ENCODE measurements around the gene BRWD1.

BRWD1 gene

DNA sequence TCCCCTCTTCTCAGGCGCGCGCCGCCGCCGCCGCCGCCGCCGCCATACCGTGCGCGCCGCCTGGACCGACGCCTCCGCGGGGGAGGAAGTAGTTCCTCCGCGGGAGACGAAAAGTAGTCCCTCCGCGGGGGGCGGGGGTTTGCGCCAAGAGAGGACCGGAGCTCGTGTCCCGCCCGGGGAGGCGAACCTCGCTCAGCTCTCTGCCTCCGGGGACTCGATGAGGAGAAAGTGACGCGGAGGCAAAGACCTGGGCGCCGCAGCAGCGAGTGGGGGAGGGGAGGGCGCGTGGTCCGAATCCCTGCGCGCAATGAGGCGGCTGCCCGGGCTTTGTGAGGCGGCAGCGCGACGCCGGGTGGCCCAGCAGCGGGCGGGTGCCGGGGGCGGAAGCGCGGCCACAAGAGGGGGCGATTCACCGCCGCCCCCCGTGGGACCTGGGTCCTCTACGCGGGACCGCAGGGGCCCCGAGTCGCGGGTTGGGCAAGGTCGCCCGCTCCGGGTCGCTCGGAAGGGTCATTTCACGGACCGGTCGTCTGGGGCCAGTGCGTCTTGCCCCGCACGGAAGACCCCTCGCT, at the start of gene BRWD1:
BRWD1 (minus strand) TSS at position 62 of the 572 bp plus-strand sequence. CDS start 141 bp downstream, outside the sequence.
- Mint-ChIP-seq H3K4me3 (peak within 1 kb of the TSS; percentile 92), H3K4me1 (ENCODE audit: low read depth) (peaks cover 54% of the 10 kb centered on the region), H3K27me3 (no peaks in the 10 kb centered on the region), H3K27ac (peak within 1 kb of the TSS; percentile 96), H3K9me3 (no peaks in the 10 kb centered on the region), H3K36me3 (ENCODE audit: low read depth) (peaks cover 20% of the 10 kb centered on the region)

DNA sequence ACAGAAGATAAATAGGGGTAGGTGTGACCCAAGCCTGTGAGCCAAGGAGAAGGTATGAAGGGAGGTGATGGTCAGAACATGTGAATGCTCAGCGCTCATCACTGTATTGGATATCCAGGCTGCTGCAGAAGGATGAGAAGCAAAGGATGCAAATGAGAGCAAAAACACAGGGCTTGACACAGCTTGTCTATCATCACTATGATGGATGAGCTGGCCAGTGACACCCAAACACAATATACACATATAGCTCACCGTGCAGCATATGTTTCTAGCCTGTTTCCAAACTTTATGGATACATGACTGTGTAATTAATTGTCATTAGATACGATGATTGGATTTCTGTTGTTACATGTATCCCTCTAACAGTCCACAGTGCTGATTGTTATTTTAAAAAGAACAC, 49.3 kb upstream of the BRWD1 start:
- Mint-ChIP-seq H3K27ac (no peak overlapping the region), H3K4me1 (ENCODE audit: low read depth) (no peaks in the 10 kb centered on the region), H3K27me3 (peaks cover 8% of the 10 kb centered on the region), H3K4me3 (no peak overlapping the region), H3K9me3 (no peaks in the 10 kb centered on the region), H3K36me3 (ENCODE audit: low read depth) (no peaks in the 10 kb centered on the region)

- Mint-ChIP-seq H3K4me3 (no peak overlapping the region), H3K9me3 (no peaks in the 10 kb centered on the region), H3K36me3 (ENCODE audit: low read depth) (no peaks in the 10 kb centered on the region), H3K27ac (no peak overlapping the region), H3K4me1 (ENCODE audit: low read depth) (no peaks in the 10 kb centered on the region), H3K27me3 (peaks cover 6% of the 10 kb centered on the region)
Observed at GRCh38 chr21:39359382-39359781, 46.0 kb upstream of the BRWD1 start.

DNA sequence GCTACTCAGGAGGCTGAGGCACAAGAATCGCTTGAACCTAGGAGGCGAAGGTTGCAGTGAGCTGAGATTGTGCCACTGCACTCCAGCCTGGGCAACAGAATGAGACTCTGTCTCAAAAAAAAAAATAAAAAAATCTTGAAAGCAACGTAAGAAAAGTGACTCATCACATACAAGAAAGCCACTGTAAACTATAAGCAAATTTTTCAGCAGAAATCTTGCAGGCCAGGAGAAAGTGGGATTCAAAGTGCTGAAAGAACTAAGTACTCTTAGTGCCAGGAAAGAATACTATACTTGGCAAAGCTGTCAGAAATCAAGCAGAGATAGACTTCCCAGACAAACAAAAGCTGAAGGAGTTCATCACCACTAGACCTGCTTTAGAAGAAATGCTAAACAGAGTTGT, 39.9 kb upstream of the BRWD1 start:
- Mint-ChIP-seq H3K4me1 (ENCODE audit: low read depth) (peaks cover 10% of the 10 kb centered on the region), H3K27ac (no peak overlapping the region), H3K9me3 (no peaks in the 10 kb centered on the region), H3K4me3 (no peak overlapping the region), H3K36me3 (ENCODE audit: low read depth) (no peaks in the 10 kb centered on the region), H3K27me3 (peaks cover 6% of the 10 kb centered on the region)

DNA sequence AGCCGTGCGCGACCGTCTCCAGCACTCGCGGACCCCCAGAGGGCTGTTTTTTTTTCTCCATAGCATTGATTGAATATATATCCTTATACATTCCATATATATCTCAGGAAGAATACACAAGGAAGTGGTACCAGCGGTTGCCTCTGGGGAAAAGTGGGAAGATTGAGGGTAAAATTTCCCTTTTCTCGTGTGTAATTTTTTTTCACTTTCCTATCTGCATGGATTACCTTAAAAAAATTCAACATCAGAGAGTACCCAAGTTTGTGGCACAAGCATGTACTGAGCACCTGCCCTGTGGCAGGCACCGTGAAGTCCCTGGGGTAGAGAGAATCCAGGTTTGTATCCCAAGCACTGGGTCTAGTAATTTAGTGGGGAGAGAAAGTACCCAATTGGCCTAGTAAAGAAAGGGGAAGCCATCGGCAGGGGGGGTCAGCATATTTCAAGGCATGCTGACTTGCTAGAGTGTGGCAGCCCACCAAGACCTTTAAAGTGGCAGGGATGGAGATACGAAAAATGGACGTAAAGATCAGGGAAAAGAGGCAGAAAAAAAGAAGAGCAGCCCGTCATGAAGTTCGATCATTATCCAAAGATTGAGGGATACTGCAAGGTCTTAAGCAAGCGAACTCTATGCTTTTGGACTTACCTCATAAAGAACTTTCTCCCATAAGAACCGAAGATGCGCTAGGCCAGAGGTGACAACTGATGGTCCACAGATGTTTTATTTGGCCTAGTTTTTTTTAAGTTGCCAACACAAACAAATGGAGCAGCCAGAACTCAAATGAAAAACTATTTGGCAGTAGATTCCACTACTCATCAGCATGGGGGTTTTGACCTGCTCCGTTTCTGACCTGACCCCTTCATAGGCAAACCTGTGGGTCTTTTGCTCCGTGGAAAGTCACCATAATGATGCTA, 36.9 kb upstream of the BRWD1 start:
- Mint-ChIP-seq H3K27ac (peak overlapping the region; percentile 100), H3K27me3 (peaks cover 6% of the 10 kb centered on the region), H3K4me3 (peak overlapping the region; percentile 94), H3K36me3 (ENCODE audit: low read depth) (peaks cover 25% of the 10 kb centered on the region), H3K4me1 (ENCODE audit: low read depth) (peaks cover 34% of the 10 kb centered on the region), H3K9me3 (no peaks in the 10 kb centered on the region)

GRCh38 chr21:39349211-39350093, 36.0 kb upstream of the BRWD1 start:
- Mint-ChIP-seq H3K4me1 (ENCODE audit: low read depth) (peaks cover 41% of the 10 kb centered on the region), H3K9me3 (no peaks in the 10 kb centered on the region), H3K4me3 (peak overlapping the region; percentile 94), H3K36me3 (ENCODE audit: low read depth) (peaks cover 34% of the 10 kb centered on the region), H3K27me3 (peaks cover 4% of the 10 kb centered on the region), H3K27ac (peak overlapping the region; percentile 100)

DNA sequence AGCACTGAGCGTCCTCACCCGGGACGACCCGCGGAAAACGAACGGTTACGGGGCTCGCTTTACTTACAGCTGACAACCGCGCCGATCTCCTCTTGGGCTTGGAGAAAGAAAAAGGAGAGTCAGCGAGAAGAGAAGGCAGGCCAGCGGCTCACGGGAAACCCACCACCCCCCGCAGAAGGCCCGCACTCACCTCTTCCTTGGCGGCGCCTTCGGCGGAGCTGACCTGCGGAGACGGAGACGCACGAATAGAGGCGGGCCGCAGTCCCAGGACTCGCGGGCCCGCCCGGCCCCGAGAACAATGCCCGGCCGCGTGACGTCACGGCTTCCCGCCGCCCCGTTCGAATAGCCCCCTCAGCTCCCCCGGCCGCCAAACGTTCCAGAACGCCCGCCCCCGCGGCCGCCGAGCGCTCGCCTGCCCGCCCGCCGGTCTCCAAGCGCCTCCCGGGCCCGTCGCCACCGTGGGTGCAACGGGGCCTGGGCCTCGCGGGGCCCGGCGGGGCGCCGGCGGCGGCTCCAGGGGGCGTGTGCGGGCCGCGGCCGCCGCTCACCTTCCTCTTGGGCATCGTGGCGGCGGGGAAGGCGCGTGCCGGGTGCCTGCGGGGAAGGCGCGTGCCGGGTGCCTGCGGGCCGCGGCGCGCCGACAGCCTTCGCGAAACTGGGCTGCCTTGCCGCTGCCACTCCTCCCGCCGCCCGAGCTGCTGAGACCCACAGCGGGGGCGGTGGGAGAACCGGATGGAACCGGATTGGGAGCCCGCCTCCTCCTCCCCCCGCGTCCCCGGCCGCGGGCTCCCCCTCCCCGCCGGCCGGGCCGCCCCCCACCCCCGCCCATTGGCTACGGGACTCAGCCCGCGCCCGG, 35.2 kb upstream of the BRWD1 start, which contains the start of gene HMGN1:
HMGN1 (minus strand) TSS at position 734 of the 856 bp plus-strand sequence; CDS start at position 563, 171 bp downstream.
- Mint-ChIP-seq H3K36me3 (ENCODE audit: low read depth) (peaks cover 39% of the 10 kb centered on the region), H3K4me1 (ENCODE audit: low read depth) (peaks cover 46% of the 10 kb centered on the region), H3K4me3 (peak within 1 kb of the TSS; percentile 94), H3K27ac (peak within 1 kb of the TSS; percentile 100), H3K27me3 (no peaks in the 10 kb centered on the region), H3K9me3 (no peaks in the 10 kb centered on the region)

GRCh38 chr21:39348040-39348354, 34.6 kb upstream of the BRWD1 start:
- H3K27ac Mint-ChIP-seq = peak overlapping the region; percentile 86
- peaks cover 51% of the 10 kb centered on the region for H3K4me1 Mint-ChIP-seq (ENCODE audit: low read depth)
- peak overlapping the region; percentile 93 for H3K4me3 Mint-ChIP-seq
- H3K36me3 Mint-ChIP-seq (ENCODE audit: low read depth) = peaks cover 45% of the 10 kb centered on the region
- no peaks in the 10 kb centered on the region for H3K27me3 Mint-ChIP-seq
- H3K9me3 Mint-ChIP-seq = no peaks in the 10 kb centered on the region

DNA sequence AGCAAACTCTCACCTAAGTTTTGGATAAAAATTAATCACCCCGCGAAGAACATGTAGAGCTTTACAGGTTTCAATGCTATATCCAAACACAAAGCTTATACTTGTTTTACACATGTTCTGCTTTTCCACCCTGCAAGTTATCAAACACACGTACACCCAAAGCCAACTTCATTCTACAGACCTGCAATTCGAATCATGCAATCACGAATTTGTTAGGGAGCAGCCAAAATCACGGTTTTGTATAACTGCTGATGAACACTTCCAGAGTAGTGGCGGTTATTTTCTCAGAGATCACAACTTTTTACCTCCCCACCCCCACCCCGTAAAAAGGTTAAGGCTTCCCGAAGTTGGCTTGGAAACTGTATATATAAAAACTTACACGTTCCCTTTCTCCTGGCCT, 34.1 kb upstream of the BRWD1 start:
- no peaks in the 10 kb centered on the region for H3K9me3 Mint-ChIP-seq
- peaks cover 51% of the 10 kb centered on the region for H3K4me1 Mint-ChIP-seq (ENCODE audit: low read depth)
- no peaks in the 10 kb centered on the region for H3K27me3 Mint-ChIP-seq
- H3K36me3 Mint-ChIP-seq (ENCODE audit: low read depth) = peaks cover 50% of the 10 kb centered on the region
- H3K4me3 Mint-ChIP-seq = peak overlapping the region; percentile 93
- peak overlapping the region; percentile 86 for H3K27ac Mint-ChIP-seq

DNA sequence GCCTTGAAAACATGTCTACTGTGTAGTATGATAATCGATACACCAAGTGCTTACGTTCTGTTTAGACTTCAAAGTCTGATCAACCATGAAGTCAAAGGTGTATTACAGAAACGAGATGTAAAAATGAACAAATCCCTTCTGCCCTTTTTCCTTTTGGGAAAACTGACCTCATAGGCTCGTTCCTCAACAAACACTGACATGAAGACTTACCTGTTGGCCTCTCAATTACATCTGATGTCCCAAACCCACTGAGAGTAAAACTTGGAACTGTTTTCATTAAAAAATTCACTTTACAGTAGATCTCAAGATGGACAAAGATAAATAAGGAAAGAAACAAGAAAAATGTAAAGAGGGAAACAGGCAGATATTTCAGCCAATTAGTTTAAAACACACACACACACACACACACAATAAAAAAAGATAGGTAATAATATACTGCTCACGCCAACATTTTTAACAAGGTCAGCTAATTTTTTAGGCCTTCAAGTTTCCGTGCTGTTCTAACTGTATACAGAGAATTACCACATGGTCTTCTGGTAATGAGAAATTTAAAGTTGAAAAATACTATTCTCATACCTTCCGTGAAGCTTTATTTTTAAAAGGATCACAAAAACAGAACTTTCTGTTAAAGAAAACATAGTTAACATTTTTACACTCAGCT, 33.4 kb upstream of the BRWD1 start:
- Mint-ChIP-seq H3K36me3 (ENCODE audit: low read depth) (peaks cover 56% of the 10 kb centered on the region), H3K27ac (peak overlapping the region; percentile 87), H3K9me3 (no peaks in the 10 kb centered on the region), H3K4me1 (ENCODE audit: low read depth) (peaks cover 51% of the 10 kb centered on the region), H3K4me3 (peak overlapping the region; percentile 93), H3K27me3 (no peaks in the 10 kb centered on the region)

- Mint-ChIP-seq H3K4me3 (peak overlapping the region; percentile 93), H3K36me3 (ENCODE audit: low read depth) (peaks cover 62% of the 10 kb centered on the region), H3K4me1 (ENCODE audit: low read depth) (peaks cover 51% of the 10 kb centered on the region), H3K27ac (no peak overlapping the region), H3K9me3 (no peaks in the 10 kb centered on the region), H3K27me3 (no peaks in the 10 kb centered on the region)
Observed at GRCh38 chr21:39346206-39346605, 32.8 kb upstream of the BRWD1 start.

DNA sequence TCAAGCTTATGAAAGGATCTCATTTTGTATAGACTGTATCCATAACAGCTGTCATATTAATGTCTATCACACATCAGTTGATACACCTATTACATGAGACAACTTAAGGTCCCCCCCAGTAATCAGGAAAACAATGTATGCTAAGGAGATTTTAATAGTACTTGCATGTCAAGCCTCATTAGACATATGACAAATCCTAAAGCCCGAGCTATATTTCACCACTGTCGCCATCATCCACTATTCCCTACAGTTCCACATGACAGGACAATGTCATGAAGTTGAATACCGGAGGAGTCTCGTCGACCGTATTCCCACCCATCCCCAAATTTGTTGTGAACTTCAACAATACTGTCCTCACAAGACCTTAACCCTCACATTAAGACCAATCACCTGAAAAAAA, 32.0 kb upstream of the BRWD1 start:
- Mint-ChIP-seq H3K27ac (peak overlapping the region; percentile 76), H3K4me1 (ENCODE audit: low read depth) (peaks cover 51% of the 10 kb centered on the region), H3K27me3 (no peaks in the 10 kb centered on the region), H3K9me3 (no peaks in the 10 kb centered on the region), H3K36me3 (ENCODE audit: low read depth) (peaks cover 68% of the 10 kb centered on the region), H3K4me3 (peak overlapping the region; percentile 93)

GRCh38 chr21:39344848-39345247, 31.4 kb upstream of the BRWD1 start:
- Mint-ChIP-seq H3K9me3 (no peaks in the 10 kb centered on the region), H3K27me3 (no peaks in the 10 kb centered on the region), H3K27ac (peak overlapping the region; percentile 76), H3K4me1 (ENCODE audit: low read depth) (peaks cover 45% of the 10 kb centered on the region), H3K4me3 (peak overlapping the region; percentile 93), H3K36me3 (ENCODE audit: low read depth) (peaks cover 68% of the 10 kb centered on the region)
